Renal pelvis (tissue), 4 donors: ENCODE results near the gene RAMP2. TPM values are rescaled to one million over a fixed set of nuclear protein-coding genes. Genes with fewer than 3 reads are reported as not detected.

Source experiments
- DNase-seq: peaks from one replicate; pipeline ENCODE4 v3.0.0-alpha.2; 2013
- polyA plus RNA-seq, 3 donors: library from polyadenylated mRNA; unstranded; fragments of 120-200 nt; gene quantifications; one replicate each; pipeline ENCODE4 v1.2.1, GENCODE V29; 2013; ENCODE audit not compliant: insufficient read length in 3 of 3

Gene RAMP2
- polyA plus RNA-seq, 3 donors, result 83.1 to 113 (median 87.2) TPM

- no peak for DNase-seq
Measured at GRCh38 chr17:42783791-42784138, 22.7 kb downstream of the RAMP2 start.

DNA sequence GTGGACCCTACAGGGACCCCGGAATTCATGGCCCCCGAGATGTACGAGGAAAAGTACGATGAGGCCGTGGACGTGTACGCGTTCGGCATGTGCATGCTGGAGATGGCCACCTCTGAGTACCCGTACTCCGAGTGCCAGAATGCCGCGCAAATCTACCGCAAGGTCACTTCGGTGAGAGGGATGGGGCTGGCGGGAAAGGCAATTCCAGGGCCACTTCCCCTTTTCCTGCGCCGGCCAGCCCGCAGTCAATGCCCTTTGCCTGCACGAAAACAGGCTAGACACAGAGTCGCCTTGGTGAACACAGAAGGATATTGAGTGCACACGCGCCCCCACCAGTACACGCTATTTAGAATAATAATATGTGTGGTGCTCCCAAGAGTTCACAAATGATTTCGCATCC is 23.4 kb downstream of the RAMP2 start:
- no peak for DNase-seq

GRCh38 chr17:42784811-42785592 is 24.0 kb downstream of the RAMP2 start:
- no peak for DNase-seq

DNA sequence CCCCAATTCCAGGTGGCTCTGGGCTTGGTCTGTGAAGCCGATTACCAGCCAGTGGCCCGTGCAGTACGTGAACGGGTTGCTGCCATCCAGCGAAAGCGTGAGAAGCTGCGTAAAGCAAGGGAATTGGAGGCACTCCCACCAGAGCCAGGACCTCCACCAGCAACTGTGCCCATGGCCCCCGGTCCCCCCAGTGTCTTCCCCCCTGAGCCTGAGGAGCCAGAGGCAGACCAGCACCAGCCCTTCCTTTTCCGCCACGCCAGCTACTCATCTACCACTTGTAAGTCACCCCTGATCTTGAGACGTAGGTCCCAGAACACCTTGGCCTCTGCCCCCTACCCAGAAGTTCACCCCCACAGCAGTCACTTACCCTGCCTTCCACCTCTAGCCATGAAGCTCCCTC is 26.2 kb downstream of the RAMP2 start:
- no peak for DNase-seq

GRCh38 chr17:42791948-42792347 is 30.9 kb downstream of the RAMP2 start:
- no peak for DNase-seq

DNA sequence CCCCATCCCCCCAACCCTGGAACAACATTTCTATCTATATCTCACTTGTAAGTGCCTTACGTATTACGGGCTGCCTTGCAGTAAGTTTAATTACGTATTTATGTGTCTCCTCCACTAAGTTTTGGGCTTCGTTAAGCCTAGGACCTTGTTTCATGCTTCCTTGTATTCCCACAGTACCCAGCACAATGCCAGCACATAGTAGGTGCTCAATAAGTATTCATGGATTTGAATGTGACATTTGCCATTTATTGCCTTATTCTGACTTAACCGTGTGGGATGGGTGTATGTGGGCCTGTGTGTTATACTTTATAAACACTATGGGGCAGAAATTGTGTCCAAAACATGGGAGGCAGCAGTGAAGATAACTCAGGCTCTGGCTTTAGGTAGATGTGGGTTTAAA is 31.5 kb downstream of the RAMP2 start:
- no peak for DNase-seq

GRCh38 chr17:42795061-42795460 is 34.0 kb downstream of the RAMP2 start:
- DNase-seq, result no peak

DNA sequence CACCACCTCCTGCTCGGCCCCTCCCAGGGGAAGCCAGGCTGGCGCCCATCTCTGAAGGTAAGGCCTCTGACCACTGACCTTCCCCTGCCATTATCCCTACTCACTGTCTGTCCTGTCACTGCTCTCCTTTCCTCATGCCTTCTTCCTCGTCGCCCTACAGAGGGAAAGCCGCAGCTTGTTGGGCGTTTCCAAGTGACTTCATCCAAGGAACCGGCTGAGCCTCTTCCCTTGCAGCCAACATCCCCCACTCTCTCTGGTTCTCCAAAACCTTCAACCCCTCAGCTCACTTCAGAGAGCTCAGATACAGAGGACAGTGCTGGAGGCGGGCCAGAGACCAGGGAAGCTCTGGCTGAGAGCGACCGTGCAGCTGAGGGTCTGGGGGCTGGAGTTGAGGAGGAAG is 34.4 kb downstream of the RAMP2 start:
- DNase-seq, result no peak

DNA sequence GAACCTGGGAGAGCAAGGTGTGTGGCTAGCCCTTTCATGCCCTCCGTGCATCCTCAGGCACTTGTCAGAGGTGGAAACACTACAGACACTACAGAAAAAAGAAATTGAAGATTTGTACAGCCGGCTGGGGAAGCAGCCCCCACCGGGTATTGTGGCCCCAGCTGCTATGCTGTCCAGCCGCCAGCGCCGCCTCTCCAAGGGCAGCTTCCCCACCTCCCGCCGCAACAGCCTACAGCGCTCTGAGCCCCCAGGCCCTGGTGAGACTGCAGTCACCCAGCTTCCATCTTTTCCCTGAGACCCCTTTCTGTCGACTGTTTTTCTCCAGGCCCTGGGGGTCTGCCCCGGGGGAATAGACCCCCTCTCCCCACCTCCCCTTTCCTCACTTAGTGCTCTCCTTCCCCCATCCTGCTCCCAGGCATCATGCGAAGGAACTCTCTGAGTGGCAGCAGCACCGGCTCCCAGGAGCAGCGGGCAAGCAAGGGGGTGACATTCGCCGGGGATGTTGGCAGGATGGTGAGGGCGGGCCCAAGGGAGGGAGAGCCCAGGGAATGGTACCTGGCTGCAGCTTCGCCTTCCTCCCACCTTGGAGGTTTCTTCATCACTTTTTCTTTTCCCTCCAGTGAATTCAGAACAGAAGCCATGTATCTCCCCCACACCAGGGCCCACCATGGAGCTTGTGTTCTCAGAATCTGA is 35.2 kb downstream of the RAMP2 start:
- DNase-seq, result no peak

- DNase-seq, result no peak
Measured at GRCh38 chr17:42797067-42798007, 36.3 kb downstream of the RAMP2 start.

DNA sequence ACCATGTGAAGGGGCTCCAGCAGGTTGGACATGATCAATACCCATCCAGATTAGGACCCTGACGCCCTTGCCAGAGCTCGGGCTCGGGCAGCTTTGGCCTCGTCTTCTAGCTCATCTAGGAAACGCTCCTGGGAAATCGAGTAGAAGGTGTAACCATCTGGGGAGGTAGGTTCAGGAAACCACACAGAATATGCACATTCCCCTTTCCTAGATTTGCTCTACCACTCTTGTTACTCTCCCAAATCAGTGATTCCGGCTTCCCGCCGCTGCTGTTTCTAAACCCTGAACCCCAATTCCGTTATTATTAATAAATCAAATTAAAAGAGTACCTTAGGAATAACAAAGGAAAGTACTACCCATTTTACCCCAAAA is 37.0 kb downstream of the RAMP2 start:
- no peak for DNase-seq

- DNase-seq, result peak; percentile 86
Measured at GRCh38 chr17:42798383-42799380, 37.7 kb downstream of the RAMP2 start, which contains the start of the genes CNTD1 and COA3. CNTD1 (plus strand) TSS chr17:42798861; CDS start chr17:42799068, 207 bp downstream. COA3 (minus strand) TSS chr17:42798704; CDS start chr17:42798681, 23 bp downstream.

- DNase-seq, result no peak
Measured at GRCh38 chr17:42803074-42803883, 42.3 kb downstream of the RAMP2 start.

- no peak for DNase-seq
Measured at GRCh38 chr17:42804918-42805367, 43.9 kb downstream of the RAMP2 start.

DNA sequence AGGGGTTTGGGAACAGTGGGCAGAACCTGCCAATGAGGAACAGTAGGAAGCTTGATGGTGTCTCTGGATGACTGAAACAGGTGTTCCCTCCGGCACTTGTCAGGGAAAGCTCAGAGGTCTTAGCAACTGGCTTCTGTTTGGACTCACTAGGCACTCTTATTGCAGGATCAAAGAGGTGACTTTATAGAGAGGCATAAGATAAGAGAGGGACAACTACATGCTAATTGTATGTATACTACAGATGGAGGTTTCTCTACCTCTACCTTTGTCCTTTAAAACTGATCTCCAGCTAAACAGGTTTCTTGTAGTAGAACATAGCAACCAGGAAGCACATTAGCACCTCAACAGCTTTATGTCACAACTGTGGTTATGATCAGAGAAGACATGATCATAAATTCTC is 45.2 kb downstream of the RAMP2 start:
- DNase-seq, result no peak

DNA sequence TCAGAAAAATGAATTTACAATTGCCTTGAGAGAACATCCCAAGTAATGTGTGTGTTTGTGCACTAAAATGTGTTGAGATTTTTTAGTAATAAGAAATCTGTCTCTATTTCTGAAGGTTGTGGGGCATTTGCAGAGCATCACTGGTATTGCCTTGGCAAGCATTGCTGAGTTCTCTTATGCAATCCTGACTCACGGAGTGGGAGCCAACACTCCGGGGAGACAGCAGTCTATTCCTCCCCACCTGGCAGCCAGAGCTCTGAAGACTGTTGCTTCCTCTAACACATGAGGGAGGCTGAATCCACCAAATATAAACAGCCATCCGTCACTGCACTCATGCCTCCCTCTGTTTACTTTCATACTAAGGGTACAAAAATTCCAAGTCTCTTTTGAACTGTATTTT is 48.2 kb downstream of the RAMP2 start:
- no peak for DNase-seq
